ENCODE results near the gene FGD5. TPM values are rescaled to one million over a fixed set of nuclear protein-coding genes. Genes with fewer than 3 reads are reported as not detected.

Gene FGD5
- total and polyA plus RNA-seq, 9 of the 15 experiments (the other 6 are each of a cell fraction or from before 2014, with no cell fraction given) = 0.18 TPM; not detected in 8

- peaks cover 82 to 86% of the 10 kb centered on the region in 2 experiments for H3K27me3 ChIP-seq (ENCODE audit: control insufficient read depth in 2 of 2, insufficient read depth in 2 of 2, low read length in 2 of 2)
- H3K79me2 ChIP-seq (ENCODE audit: control insufficient read depth, insufficient read depth, low read length) = no peaks in the 10 kb centered on the region
- no peak overlapping the region for H3K4me2 ChIP-seq (ENCODE audit: insufficient read depth, low read length)
- no peaks in the 10 kb centered on the region for H3K9me3 ChIP-seq (replicated peaks; ENCODE audit: control insufficient read depth, insufficient read depth, low read depth, low read length)
- H4K20me1 ChIP-seq (replicated peaks; ENCODE audit: control insufficient read depth, insufficient read depth, low read length) = peaks cover 21% of the 10 kb centered on the region
- DNase-seq (ENCODE audit: extremely low read depth in 1 of 4, low spot score in 3 of 4) (no peak), ATAC-seq (no peak), FAIRE-seq (no peak)
- WGBS (ENCODE audit: insufficient coverage, low coverage, missing lambda C conversion rate) = 11% methylated on average over 2 of the region's 2 CpGs
- CTCF ChIA-PET (ENCODE audit: low intra/inter-chr PET ratio) = no interaction called here
- TF ChIP-seq ZNF668 (CRISPR knock-in tag; IDR thresholded peaks at IDR 0.05) = no peak
- TF ChIP-seq ZNF212 (CRISPR knock-in tag; IDR thresholded peaks at IDR 0.05) = no peak
- TF ChIP-seq BRF1 (IDR thresholded peaks at IDR 0.05; ENCODE audit: borderline replicate concordance, extremely low read depth, insufficient read length) = no peak
- TF ChIP-seq YBX1 (IDR thresholded peaks at IDR 0.05) = no peak
- TF ChIP-seq ZNF277 (CRISPR knock-in tag; IDR thresholded peaks at IDR 0.05; ENCODE audit: borderline replicate concordance) = no peak
- intact Hi-C loops (cut with micrococcal nuclease) = no loop called here
- no peaks in the 10 kb centered on the region for H3K36me3 ChIP-seq (ENCODE audit: control insufficient read depth, insufficient read depth, low read length)
- H2AFZ ChIP-seq (ENCODE audit: low read depth, low read length) = no peak overlapping the region
- BruUV-seq (replicated peaks) = no TSS peak
- H3K9ac ChIP-seq (ENCODE audit: insufficient read depth in 1 of 2, low read depth in 2 of 2, low read length in 2 of 2) = no peak overlapping the region
- in situ Hi-C loops (cut with MboI) = no loop called here
- H3K9me1 ChIP-seq (ENCODE audit: control insufficient read depth, insufficient read depth, low read length) = no peaks in the 10 kb centered on the region
- H3K27ac ChIP-seq (ENCODE audit: extremely low read depth, low read depth, low read length) = no peak overlapping the region
- POLR2A ChIA-PET = interaction anchor here (0.8 to 2.3 kb wide), 3 partner anchors 8 to 13 kb away, joined by 3 to 8 read pairs (median 5); no protein-coding TSS in a partner anchor
- H3K4me1 ChIP-seq (replicated peaks in 1 of 2; ENCODE audit: control insufficient read depth in 2 of 2, insufficient read depth in 2 of 2, low read length in 2 of 2) = peaks cover 0 to 4% of the 10 kb centered on the region in 2 experiments; a peak in 1 of 5 replicates
- no peak overlapping the region for H3K4me3 ChIP-seq
Observed at GRCh38 chr3:14823393-14823792, 4.6 kb downstream of the FGD5 start.

All from K562 (cell line).